ENCODE data around the gene SEMA5A. TPM values are rescaled to one million over a fixed set of nuclear protein-coding genes. Genes with fewer than 3 reads are reported as not detected.

SEMA5A gene
- polyA plus RNA-seq, 3 donors = not detected

DNA sequence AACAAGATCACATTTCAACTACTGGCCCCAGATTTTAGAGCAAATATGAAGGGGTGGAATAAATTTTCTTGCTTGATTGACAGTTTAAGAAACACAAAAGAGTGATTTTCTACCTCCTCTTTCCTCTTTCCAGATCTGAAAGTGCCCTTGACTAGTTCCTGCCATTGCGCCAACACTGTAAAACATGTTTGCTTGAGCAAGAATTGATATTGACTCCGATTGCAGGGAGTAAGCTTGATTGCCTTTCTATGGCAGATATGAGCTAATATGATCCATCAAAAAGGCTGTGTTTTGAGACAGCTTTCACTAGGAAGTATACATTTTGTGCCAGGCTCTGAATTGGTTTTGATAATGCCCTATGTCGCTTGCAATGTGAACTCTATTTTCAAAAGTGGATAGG is 508.8 kb downstream of the SEMA5A start:
- WGBS (ENCODE audit: insufficient coverage) = 86% methylated on average over 2 of the region's 3 CpGs
- Histone ChIP-seq H4K20me1 (ENCODE audit: insufficient read depth, low read length) (no peaks in the 10 kb centered on the region), H3K36me3 (replicated peaks in 1 of 2; ENCODE audit: control insufficient read depth in 1 of 2, insufficient read depth in 2 of 2, low read length in 2 of 2) (no peaks in the 10 kb centered on the region), H3K4me1 (ENCODE audit: control insufficient read depth in 1 of 2, insufficient read depth in 2 of 2, low read length in 2 of 2) (no peaks in the 10 kb centered on the region), H3K9me3 (replicated peaks in 1 of 2; ENCODE audit: control insufficient read depth in 1 of 2, insufficient read depth in 1 of 2, low read length in 2 of 2) (peaks cover 0 to 2% of the 10 kb centered on the region in 2 donors), H3K4me2 (replicated peaks; ENCODE audit: extremely low read depth, low read length, poor library complexity, severe bottlenecking) (no peak overlapping the region), H3K4me3 (replicated peaks in 1 of 3; ENCODE audit: low read depth in 2 of 3, low read length in 3 of 3) (no peak overlapping the region), H3K27me3 (ENCODE audit: control insufficient read depth in 2 of 2, insufficient read depth in 2 of 2, low read length in 2 of 2) (no peaks in the 10 kb centered on the region), H3K9ac (ENCODE audit: insufficient read depth, low read length, poor library complexity, severe bottlenecking) (no peak overlapping the region), H2AFZ (ENCODE audit: insufficient read depth, low read depth, low read length, poor library complexity, severe bottlenecking) (no peak overlapping the region), H3K79me2 (ENCODE audit: insufficient read depth, low read length) (no peaks in the 10 kb centered on the region), H3K27ac (ENCODE audit: low read depth in 1 of 2, low read length in 2 of 2) (no peak overlapping the region)
- H3K27ac Mint-ChIP-seq = no peak overlapping the region
- no peaks in the 10 kb centered on the region for H3K36me3 Mint-ChIP-seq
- no peaks in the 10 kb centered on the region for H3K4me1 Mint-ChIP-seq
- no peak for DNase-seq
- H3K27me3 Mint-ChIP-seq (ENCODE audit: low read depth in 3 of 3) = peaks cover 0 to 1% (median 0%) of the 10 kb centered on the region in 3 donors
- TF ChIP-seq, protein P1, sequence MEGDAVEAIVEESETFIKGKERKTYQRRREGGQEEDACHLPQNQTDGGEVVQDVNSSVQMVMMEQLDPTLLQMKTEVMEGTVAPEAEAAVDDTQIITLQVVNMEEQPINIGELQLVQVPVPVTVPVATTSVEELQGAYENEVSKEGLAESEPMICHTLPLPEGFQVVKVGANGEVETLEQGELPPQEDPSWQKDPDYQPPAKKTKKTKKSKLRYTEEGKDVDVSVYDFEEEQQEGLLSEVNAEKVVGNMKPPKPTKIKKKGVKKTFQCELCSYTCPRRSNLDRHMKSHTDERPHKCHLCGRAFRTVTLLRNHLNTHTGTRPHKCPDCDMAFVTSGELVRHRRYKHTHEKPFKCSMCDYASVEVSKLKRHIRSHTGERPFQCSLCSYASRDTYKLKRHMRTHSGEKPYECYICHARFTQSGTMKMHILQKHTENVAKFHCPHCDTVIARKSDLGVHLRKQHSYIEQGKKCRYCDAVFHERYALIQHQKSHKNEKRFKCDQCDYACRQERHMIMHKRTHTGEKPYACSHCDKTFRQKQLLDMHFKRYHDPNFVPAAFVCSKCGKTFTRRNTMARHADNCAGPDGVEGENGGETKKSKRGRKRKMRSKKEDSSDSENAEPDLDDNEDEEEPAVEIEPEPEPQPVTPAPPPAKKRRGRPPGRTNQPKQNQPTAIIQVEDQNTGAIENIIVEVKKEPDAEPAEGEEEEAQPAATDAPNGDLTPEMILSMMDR (IDR thresholded peaks at IDR 0.05) = no peak
- peaks cover 3 to 11% (median 5%) of the 10 kb centered on the region in 7 donors for H3K9me3 Mint-ChIP-seq
- no peak overlapping the region for H3K4me3 Mint-ChIP-seq
- intact Hi-C loops (cut with micrococcal nuclease) = no loop called here

DNA sequence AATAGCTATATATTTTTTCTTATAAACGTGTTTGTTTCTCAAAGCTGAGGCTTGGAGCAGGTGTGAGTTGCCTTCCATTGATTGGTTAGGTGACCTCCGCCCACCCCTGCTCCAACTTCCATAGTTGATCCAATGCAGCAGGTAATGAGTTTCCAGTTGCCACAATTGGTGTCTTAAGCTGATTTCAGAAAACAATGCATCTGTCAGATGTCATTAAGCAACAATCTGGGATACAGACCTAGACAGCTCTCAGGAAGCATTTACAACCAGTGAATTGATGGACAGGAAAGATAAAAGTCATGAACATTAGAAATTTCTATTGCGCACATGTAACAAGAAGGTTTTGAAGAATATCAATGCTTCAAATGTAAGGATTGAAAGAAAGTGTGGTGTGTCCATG is 510.5 kb downstream of the SEMA5A start:
- no peak overlapping the region for H3K4me3 Mint-ChIP-seq
- Histone ChIP-seq H3K27ac (ENCODE audit: low read depth in 1 of 2, low read length in 2 of 2) (no peak overlapping the region), H3K36me3 (replicated peaks in 1 of 2; ENCODE audit: control insufficient read depth in 1 of 2, insufficient read depth in 2 of 2, low read length in 2 of 2) (no peaks in the 10 kb centered on the region), H3K4me1 (ENCODE audit: control insufficient read depth in 1 of 2, insufficient read depth in 2 of 2, low read length in 2 of 2) (no peaks in the 10 kb centered on the region), H3K27me3 (ENCODE audit: control insufficient read depth in 2 of 2, insufficient read depth in 2 of 2, low read length in 2 of 2) (no peaks in the 10 kb centered on the region), H4K20me1 (ENCODE audit: insufficient read depth, low read length) (no peaks in the 10 kb centered on the region), H2AFZ (ENCODE audit: insufficient read depth, low read depth, low read length, poor library complexity, severe bottlenecking) (no peak overlapping the region), H3K4me2 (replicated peaks; ENCODE audit: extremely low read depth, low read length, poor library complexity, severe bottlenecking) (no peak overlapping the region), H3K9ac (ENCODE audit: insufficient read depth, low read length, poor library complexity, severe bottlenecking) (no peak overlapping the region), H3K4me3 (replicated peaks in 1 of 3; ENCODE audit: low read depth in 2 of 3, low read length in 3 of 3) (no peak overlapping the region), H3K79me2 (ENCODE audit: insufficient read depth, low read length) (no peaks in the 10 kb centered on the region), H3K9me3 (replicated peaks in 1 of 2; ENCODE audit: control insufficient read depth in 1 of 2, insufficient read depth in 1 of 2, low read length in 2 of 2) (no peaks in the 10 kb centered on the region)
- peaks cover 3 to 11% (median 4%) of the 10 kb centered on the region in 7 donors for H3K9me3 Mint-ChIP-seq
- H3K27me3 Mint-ChIP-seq (ENCODE audit: low read depth in 3 of 3) = peaks cover 0 to 1% (median 0%) of the 10 kb centered on the region in 3 donors
- DNase-seq = no peak
- no peaks in the 10 kb centered on the region for H3K4me1 Mint-ChIP-seq
- no peaks in the 10 kb centered on the region for H3K36me3 Mint-ChIP-seq
- TF ChIP-seq, protein P1 (IDR thresholded peaks at IDR 0.05) = no peak
- intact Hi-C loops (cut with micrococcal nuclease) = no loop called here
- WGBS (ENCODE audit: insufficient coverage) = no CpG with 5 or more reads among the region's 3 CpGs
- no peak overlapping the region for H3K27ac Mint-ChIP-seq
